NB4 (cell line): Measurements from ENCODE around the gene TRIM75.

Experiments used
- POLR2A ChIP-seq: IDR thresholded peaks from 2 replicates; pipeline ENCODE4 v1.6.1; 2011; ENCODE audit warnings: mild to moderate bottlenecking; ENCODE audit not compliant: insufficient read length; ENCODE audit errors: extremely low read depth
- TF ChIP-seq, protein P1 (sequence below): IDR thresholded peaks from one replicate; pipeline ENCODE4 v1.5.1; 2012; ENCODE audit warnings: low read depth, low read length
- TF ChIP-seq, protein P2 (sequence below): IDR thresholded peaks from 2 replicates; pipeline ENCODE4 v1.6.1; 2011; ENCODE audit warnings: low read depth, low read length

DNA sequence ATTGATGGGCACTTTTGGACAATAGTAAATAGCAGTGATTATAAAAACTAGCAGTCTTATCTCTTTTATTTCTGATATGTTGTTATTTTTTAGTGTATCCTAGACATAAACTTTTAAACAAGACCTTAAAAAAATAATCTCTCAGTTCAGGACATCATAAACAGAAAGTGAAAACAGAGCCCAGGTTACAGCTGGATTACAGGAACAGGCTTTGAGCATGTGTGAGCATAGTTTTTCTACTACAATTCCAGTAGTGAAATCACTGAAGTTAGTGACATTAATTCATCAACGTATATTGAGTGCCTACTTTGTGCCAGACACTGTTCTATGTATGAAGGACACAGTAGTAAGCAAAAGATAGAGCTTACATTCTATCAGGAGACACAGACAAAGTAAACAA lies 16.9 kb downstream of the TRIM75 start:
- TF ChIP-seq, protein P1, sequence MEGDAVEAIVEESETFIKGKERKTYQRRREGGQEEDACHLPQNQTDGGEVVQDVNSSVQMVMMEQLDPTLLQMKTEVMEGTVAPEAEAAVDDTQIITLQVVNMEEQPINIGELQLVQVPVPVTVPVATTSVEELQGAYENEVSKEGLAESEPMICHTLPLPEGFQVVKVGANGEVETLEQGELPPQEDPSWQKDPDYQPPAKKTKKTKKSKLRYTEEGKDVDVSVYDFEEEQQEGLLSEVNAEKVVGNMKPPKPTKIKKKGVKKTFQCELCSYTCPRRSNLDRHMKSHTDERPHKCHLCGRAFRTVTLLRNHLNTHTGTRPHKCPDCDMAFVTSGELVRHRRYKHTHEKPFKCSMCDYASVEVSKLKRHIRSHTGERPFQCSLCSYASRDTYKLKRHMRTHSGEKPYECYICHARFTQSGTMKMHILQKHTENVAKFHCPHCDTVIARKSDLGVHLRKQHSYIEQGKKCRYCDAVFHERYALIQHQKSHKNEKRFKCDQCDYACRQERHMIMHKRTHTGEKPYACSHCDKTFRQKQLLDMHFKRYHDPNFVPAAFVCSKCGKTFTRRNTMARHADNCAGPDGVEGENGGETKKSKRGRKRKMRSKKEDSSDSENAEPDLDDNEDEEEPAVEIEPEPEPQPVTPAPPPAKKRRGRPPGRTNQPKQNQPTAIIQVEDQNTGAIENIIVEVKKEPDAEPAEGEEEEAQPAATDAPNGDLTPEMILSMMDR, result no peak
- TF ChIP-seq POLR2A, result no peak
- TF ChIP-seq, protein P2, sequence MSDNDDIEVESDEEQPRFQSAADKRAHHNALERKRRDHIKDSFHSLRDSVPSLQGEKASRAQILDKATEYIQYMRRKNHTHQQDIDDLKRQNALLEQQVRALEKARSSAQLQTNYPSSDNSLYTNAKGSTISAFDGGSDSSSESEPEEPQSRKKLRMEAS, result no peak
